Motor neuron (in vitro differentiated cells): ENCODE results near the gene ABCB4. TPM values are rescaled to one million over a fixed set of nuclear protein-coding genes. Genes with fewer than 3 reads are reported as not detected.

Experiments used
- ATAC-seq, 8 experiments: fragments of 200-7000 bp; cut with Tn5 transposase; replicated peaks in 6 of 8; 2 replicates each; pipeline ENCODE4 v1.8.0; 2021; ENCODE audit warnings: mild to moderate bottlenecking in 8 of 8, moderate library complexity in 8 of 8
- H3K27ac ChIP-seq, 2 donors: fragments of 250-450 bp; sonication (Bioruptor Pico); 2 replicates each; pipeline ENCODE4 v1.9.0; 2021; ENCODE audit warnings: antibody characterized with exemption in 2 of 2, mild to moderate bottlenecking in 2 of 2, moderate library complexity in 1 of 2
- H3K4me1 ChIP-seq, 2 donors: fragments of 250-450 bp; sonication (Bioruptor Pico); replicated peaks in 1 of 2; 2 replicates each; pipeline ENCODE4 v1.6.1; 2021; ENCODE audit warnings: antibody characterized with exemption in 2 of 2, mild to moderate bottlenecking in 2 of 2, moderate library complexity in 1 of 2
- H3K4me3 ChIP-seq, 5 donors: fragments of 250-450 bp; sonication (Bioruptor Pico); 2 replicates each; pipeline ENCODE4 v1.9.0; 2021; ENCODE audit warnings: antibody characterized with exemption in 5 of 5, mild to moderate bottlenecking in 5 of 5, moderate library complexity in 4 of 5
- WGBS, 10 experiments: fragments of 450-650 bp; shearing (Covaris generic); methylation state at CpG; one replicate each; pipeline ENCODE4 v1.0.0; 2022; 5-methylcytosine and 5-hydroxymethylcytosine counted together
- in situ Hi-C, 9 experiments: fragments of 400-800 bp; cut with MboI; loops; one replicate each; pipeline ENCODE4 v1.15.0; 2021; ENCODE audit warnings: low sequenced_read_pairs in 9 of 9, low pct_unique_long_range_greater_than_20kb in 2 of 9; ENCODE audit not compliant: unreplicated experiment in 9 of 9
- total RNA-seq, 8 experiments: library from RNA; unstranded; fragments of 300-600 nt; gene quantifications; 2 replicates each; pipeline versions ENCODE4 v1.2.3 to v1.2.4, GENCODE V29; 2022

The ABCB4 gene
- total RNA-seq, 8 experiments from 2014 or later = 0.22 to 2.7 (median 1.2) TPM

DNA sequence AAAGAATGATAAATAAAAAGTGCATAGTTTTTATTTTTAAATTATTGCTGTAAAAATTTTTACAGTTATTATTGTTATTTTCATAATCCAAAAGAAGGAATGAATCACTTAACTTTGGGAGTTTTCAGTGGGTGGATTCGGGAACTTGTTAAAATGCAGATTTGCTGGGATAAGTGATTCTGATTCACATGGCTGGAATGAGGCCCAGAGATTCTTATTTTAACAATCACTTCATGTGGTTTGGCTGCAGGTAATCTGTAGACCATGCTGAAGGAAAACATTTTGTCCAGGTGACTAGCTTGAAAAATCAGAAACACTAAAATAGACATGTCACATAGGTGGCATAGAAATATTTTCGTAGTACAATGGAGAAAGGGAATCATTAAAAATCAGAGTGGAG, 116.1 kb downstream of the ABCB4 start:
- Histone ChIP-seq H3K4me1 (no peaks in the 10 kb centered on the region), H3K4me3 (no peak overlapping the region), H3K27ac (no peak overlapping the region)
- peak in 2 of 8 experiments; percentile 86 to 91 for ATAC-seq
- in situ Hi-C loops = no loop called here
- 47 to 100% (median 93%) methylated on average over 1 to 2 of the region's 2 CpGs for WGBS, 10 experiments

DNA sequence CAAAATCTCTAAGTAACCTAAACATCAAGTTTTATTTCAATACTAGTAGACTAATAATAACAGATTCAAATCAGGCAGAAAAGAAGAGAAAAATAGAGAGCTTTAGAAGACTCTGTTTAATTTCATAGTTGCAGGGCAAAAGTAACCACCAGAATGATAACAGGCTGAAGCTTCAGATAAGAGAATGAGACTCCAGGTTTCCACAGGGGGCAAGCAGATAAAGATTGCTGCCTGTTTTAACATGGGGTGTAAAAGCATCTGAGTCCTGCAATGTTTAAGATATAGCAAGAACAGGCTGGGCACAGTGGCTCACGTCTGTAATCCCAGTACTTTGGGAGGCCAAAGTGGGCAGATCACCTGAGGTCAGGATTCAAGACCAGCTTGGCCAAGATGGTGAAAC, 119.0 kb downstream of the ABCB4 start:
- ATAC-seq = no peak
- 60 to 100% (median 94%) methylated on average over 1 of the region's 1 CpG; no CpG with 5 or more reads in 6 of the 10 experiments for WGBS, 10 experiments
- in situ Hi-C loops = no loop called here
- H3K4me1 ChIP-seq = no peaks in the 10 kb centered on the region
- H3K4me3 ChIP-seq = no peak overlapping the region
- H3K27ac ChIP-seq = no peak overlapping the region

DNA sequence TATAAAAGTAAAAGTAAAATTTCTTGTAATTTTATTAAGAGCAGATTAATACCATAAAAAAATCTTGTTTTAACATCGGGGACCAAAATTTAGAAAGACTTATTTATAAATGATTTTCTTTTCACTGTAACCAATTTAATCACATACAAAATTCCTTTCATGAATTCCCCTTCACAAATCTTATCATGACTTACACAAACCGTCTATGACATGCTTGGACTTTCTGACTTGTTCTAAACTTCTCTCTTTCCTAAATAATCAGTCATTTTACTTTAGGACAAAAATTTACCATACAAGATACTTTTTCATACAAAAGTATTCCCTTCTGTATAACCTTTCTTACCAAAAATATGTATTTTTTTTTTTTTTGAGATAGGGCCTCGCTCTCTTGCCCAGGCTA, 120.7 kb downstream of the ABCB4 start:
- H3K27ac ChIP-seq = no peak overlapping the region
- no peak for ATAC-seq
- 49 to 100% (median 75%) methylated on average over 1 to 3 of the region's 3 CpGs for WGBS, 10 experiments
- in situ Hi-C loops = no loop called here
- no peaks in the 10 kb centered on the region for H3K4me1 ChIP-seq
- no peak overlapping the region for H3K4me3 ChIP-seq

Other genes with a start within 250 kb of the ABCB4 start
- gene CROT, start 130.0 kb downstream of the ABCB4 start, total RNA-seq = 10 to 100 TPM in 3 of 8 experiments, 1 to 10 TPM in 5; 5.8 to 18.2 (median 9.0) TPM
- 1 to 10 TPM in 6 of 8 experiments, not detected in 2; 1.3 to 6.7 (median 2.7) TPM for gene ABCB1, start 125.2 kb upstream of the ABCB4 start, total RNA-seq
- 10 to 100 TPM in 5 of 8 experiments, 1 to 10 TPM in 2, under 1 TPM in 1; 0.41 to 27.1 (median 16.8) TPM for gene RUNDC3B, start 152.7 kb upstream of the ABCB4 start, total RNA-seq